GM12874 (cell line): ENCODE measurements around the gene CGB5.

Source experiments
- CTCF ChIP-seq: IDR thresholded peaks from 2 replicates; pipeline ENCODE4 v1.5.1; 2011; ENCODE audit warnings: low read depth, mild to moderate bottlenecking, control low read depth, low read length, moderate library complexity; ENCODE audit not compliant: insufficient read depth

Gene CGB5

GRCh38 chr19:49059053-49059452 lies 15.4 kb downstream of the CGB5 start:
- no peak for TF ChIP-seq CTCF

GRCh38 chr19:49061000-49061399 lies 17.4 kb downstream of the CGB5 start:
- TF ChIP-seq CTCF, result no peak

- TF ChIP-seq CTCF, result no peak
Measured at GRCh38 chr19:49061445-49061844, 17.8 kb downstream of the CGB5 start.

GRCh38 chr19:49064029-49064629 lies 20.5 kb downstream of the CGB5 start:
- TF ChIP-seq CTCF, result no peak

GRCh38 chr19:49064768-49065611 lies 21.3 kb downstream of the CGB5 start, which contains the start of gene NTF4:
TSS of gene NTF4 (minus strand) at chr19:49064818. CDS start at chr19:49061997, 2,821 bp downstream.
- no peak for TF ChIP-seq CTCF

- no peak for TF ChIP-seq CTCF
Measured at GRCh38 chr19:49065905-49066512, 22.4 kb downstream of the CGB5 start.

GRCh38 chr19:49067554-49067953 lies 23.9 kb downstream of the CGB5 start:
- no peak for TF ChIP-seq CTCF
